Stomach (tissue), 4 donors: Measurements from ENCODE around the gene EI24.

Experiments used
- CTCF ChIP-seq, 7 experiments: fragments of 450-650 bp in 4 of 7; fragments of 200-600 bp in 3 of 7; sonication (generic) in 3 of 7; IDR thresholded peaks; one replicate each; pipeline ENCODE4 v1.5.1; 2016 to 2019; ENCODE audit warnings: antibody characterized with exemption in 7 of 7, control low read depth in 2 of 7, mild to moderate bottlenecking in 1 of 7
- EP300 ChIP-seq: sonication (generic); formaldehyde crosslinking; IDR thresholded peaks from one replicate; pipeline ENCODE4 v1.6.1; 2017; ENCODE audit warnings: antibody characterized with exemption
- POLR2A ChIP-seq, 4 donors: fragments of 450-650 bp; IDR thresholded peaks; one replicate each; pipeline ENCODE4 v1.6.1; 2016; ENCODE audit warnings: antibody characterized with exemption in 4 of 4, control low read depth in 2 of 4, mild to moderate bottlenecking in 1 of 4, moderate library complexity in 1 of 4

- TF ChIP-seq CTCF (IDR thresholded peaks at IDR 0.05) (no peak), POLR2A (IDR thresholded peaks at IDR 0.05) (no peak), EP300 (no peak)
Observed at GRCh38 chr11:125554038-125554437, 15.2 kb upstream of the EI24 start.
